HL-60 (cell line): Measurements from ENCODE around the gene DOCK8.

Experiments used
- DNase-seq, 2 experiments: peaks; one replicate each; pipeline ENCODE4 v3.0.0-alpha.2; 2010 to 2020; ENCODE audit warnings: low read depth in 1 of 2, low spot score in 1 of 2
- H3K27ac ChIP-seq: fragments of 250-450 bp; sonication (Bioruptor Pico); replicated peaks from 2 replicates; pipeline ENCODE4 v1.5.1; 2020; ENCODE audit warnings: mild to moderate bottlenecking, moderate library complexity
- H3K27me3 ChIP-seq: fragments of 250-450 bp; sonication (Bioruptor Pico); 2 replicates; pipeline ENCODE4 v1.5.1; 2021; ENCODE audit warnings: mild to moderate bottlenecking, moderate library complexity; ENCODE audit not compliant: insufficient read depth, poor library complexity, severe bottlenecking
- H3K4me3 ChIP-seq: replicated peaks from 2 replicates; pipeline ENCODE4 v1.5.1; 2011; ENCODE audit warnings: mild to moderate bottlenecking, control low read depth, low read length; ENCODE audit not compliant: insufficient read depth
- CTCF ChIP-seq: IDR thresholded peaks from one replicate; pipeline ENCODE4 v1.5.1; 2011; ENCODE audit warnings: low read length, control low read depth, inconsistent platforms; ENCODE audit not compliant: insufficient read depth
- GABPA ChIP-seq: IDR thresholded peaks from 2 replicates; pipeline ENCODE4 v1.6.1; 2012; ENCODE audit warnings: low read depth
- POLR2AphosphoS5 ChIP-seq: IDR thresholded peaks from 2 replicates; pipeline ENCODE4 v1.6.1; 2012; ENCODE audit warnings: low read depth
- REST ChIP-seq: IDR thresholded peaks from 2 replicates; pipeline ENCODE4 v1.6.1; 2012; ENCODE audit warnings: low read depth; ENCODE audit not compliant: insufficient replicate concordance
- SPI1 ChIP-seq: IDR thresholded peaks from 2 replicates; pipeline ENCODE4 v1.6.1; 2012; ENCODE audit warnings: low read depth, mild to moderate bottlenecking, borderline replicate concordance

Gene DOCK8

GRCh38 chr9:385818-386398 lies 171.2 kb downstream of the DOCK8 start:
- peak in 1 of 2 experiments; percentile 15 for DNase-seq
- no peak overlapping the region for H3K4me3 ChIP-seq
- H3K27me3 ChIP-seq = no peaks in the 10 kb centered on the region
- no peak overlapping the region for H3K27ac ChIP-seq
- TF ChIP-seq POLR2AphosphoS5 (no peak), CTCF (peak; percentile 33)

- Histone ChIP-seq H3K27ac (no peak overlapping the region), H3K4me3 (no peak overlapping the region), H3K27me3 (no peaks in the 10 kb centered on the region)
- no peak for TF ChIP-seq GABPA
- TF ChIP-seq SPI1 = no peak
- TF ChIP-seq POLR2AphosphoS5 = no peak
- no peak for TF ChIP-seq CTCF
- TF ChIP-seq REST = no peak
- no peak for DNase-seq
These were observed 174.5 kb downstream of the DOCK8 start for GRCh38 chr9:389159-389558.

GRCh38 chr9:389758-390157 lies 175.1 kb downstream of the DOCK8 start:
- TF ChIP-seq SPI1 (no peak), GABPA (no peak), CTCF (no peak), POLR2AphosphoS5 (no peak), REST (no peak)
- no peak overlapping the region for H3K27ac ChIP-seq
- H3K27me3 ChIP-seq = no peaks in the 10 kb centered on the region
- H3K4me3 ChIP-seq = no peak overlapping the region
- DNase-seq = no peak

GRCh38 chr9:392077-392804 lies 177.6 kb downstream of the DOCK8 start:
- no peak for TF ChIP-seq POLR2AphosphoS5
- no peak for TF ChIP-seq REST
- no peak for TF ChIP-seq CTCF
- TF ChIP-seq SPI1 = no peak
- no peak for TF ChIP-seq GABPA
- Histone ChIP-seq H3K27me3 (no peaks in the 10 kb centered on the region), H3K27ac (no peak overlapping the region), H3K4me3 (no peak overlapping the region)
- no peak for DNase-seq
